Liver (tissue), 9 donors: ENCODE data around the gene SERPINA6. TPM values are rescaled to one million over a fixed set of nuclear protein-coding genes. Genes with fewer than 3 reads are reported as not detected.

ENCODE experiments used
- DNase-seq: peaks from one replicate; pipeline ENCODE4 v3.0.0-alpha.2; 2017; ENCODE audit warnings: low spot score
- H3K27ac ChIP-seq, 2 donors: one replicate each; pipeline ENCODE4 v1.7.0; 2013; ENCODE audit warnings: inconsistent platforms in 2 of 2, low read length in 2 of 2, control low read depth in 1 of 2, low read depth in 1 of 2, mild to moderate bottlenecking in 1 of 2
- H3K27me3 ChIP-seq, 4 donors: one replicate each; pipeline versions ENCODE4 v1.6.1 to v1.7.0; 2013; ENCODE audit warnings: low read length in 3 of 4, inconsistent platforms in 1 of 4, mild to moderate bottlenecking in 1 of 4, moderate library complexity in 1 of 4; ENCODE audit not compliant: control insufficient read depth in 4 of 4, insufficient read depth in 4 of 4
- H3K36me3 ChIP-seq, 4 donors: one replicate each; pipeline versions ENCODE4 v1.6.1 to v1.7.0; 2013; ENCODE audit warnings: low read length in 3 of 4, mild to moderate bottlenecking in 3 of 4, low read depth in 1 of 4, moderate library complexity in 1 of 4; ENCODE audit not compliant: control insufficient read depth in 4 of 4, insufficient read depth in 3 of 4
- H3K4me1 ChIP-seq, 4 donors: one replicate each; pipeline versions ENCODE4 v1.6.1 to v1.7.0; 2013; ENCODE audit warnings: low read length in 3 of 4, mild to moderate bottlenecking in 3 of 4, moderate library complexity in 1 of 4; ENCODE audit not compliant: control insufficient read depth in 4 of 4, insufficient read depth in 4 of 4
- H3K4me3 ChIP-seq, 3 donors: one replicate each; pipeline versions ENCODE4 v1.6.1 to v1.7.0; 2013; ENCODE audit warnings: low read length in 3 of 3, control low read depth in 1 of 3, low read depth in 1 of 3, mild to moderate bottlenecking in 1 of 3
- H3K9ac ChIP-seq, 2 donors: one replicate each; pipeline ENCODE4 v1.7.0; 2013; ENCODE audit warnings: low read length in 2 of 2, mild to moderate bottlenecking in 2 of 2, moderate library complexity in 2 of 2, control low read depth in 1 of 2, low read depth in 1 of 2
- H3K9me3 ChIP-seq, 4 donors: one replicate each; pipeline versions ENCODE4 v1.6.1 to v1.7.0; 2013; ENCODE audit warnings: low read length in 3 of 4; ENCODE audit not compliant: control insufficient read depth in 4 of 4
- EGR1 ChIP-seq, 2 donors: IDR thresholded peaks; 2 replicates each; pipeline ENCODE4 v1.6.1; 2016 to 2018; ENCODE audit warnings: antibody characterized with exemption in 2 of 2, low read depth in 2 of 2
- FOXA1 ChIP-seq: IDR thresholded peaks from 2 replicates; pipeline ENCODE4 v1.6.1; 2016; ENCODE audit warnings: antibody characterized with exemption
- FOXA2 ChIP-seq: IDR thresholded peaks from 2 replicates; pipeline ENCODE4 v1.6.1; 2016; ENCODE audit warnings: antibody characterized with exemption
- GABPA ChIP-seq, 2 donors: IDR thresholded peaks in 1 of 2; conservative IDR thresholded peaks in 1 of 2; 2 replicates each; pipeline ENCODE4 v1.6.1; 2016; ENCODE audit warnings: antibody characterized with exemption in 2 of 2, mild to moderate bottlenecking in 1 of 2, moderate library complexity in 1 of 2
- HNF4A ChIP-seq, 2 donors: conservative IDR thresholded peaks; 2 replicates each; pipeline ENCODE4 v1.6.1; 2016; ENCODE audit warnings: antibody characterized with exemption in 2 of 2, mild to moderate bottlenecking in 2 of 2
- HNF4G ChIP-seq: IDR thresholded peaks from 2 replicates; pipeline ENCODE4 v1.6.1; 2016; ENCODE audit warnings: antibody characterized with exemption
- JUND ChIP-seq, 2 donors: IDR thresholded peaks; 2 replicates each; pipeline ENCODE4 v1.6.1; 2016; ENCODE audit warnings: antibody characterized with exemption in 2 of 2
- TAF1 ChIP-seq: conservative IDR thresholded peaks from 2 replicates; pipeline ENCODE4 v1.6.1; 2016; ENCODE audit warnings: antibody characterized with exemption, mild to moderate bottlenecking
- YY1 ChIP-seq: IDR thresholded peaks from 2 replicates; pipeline ENCODE4 v1.6.1; 2016; ENCODE audit warnings: antibody characterized with exemption, mild to moderate bottlenecking
- WGBS: extraction: QIAGEN DNeasy Blood & Tissue Kit; methylation state at CpG from one replicate; pipeline ENCODE4 v1.1.7; 2013; 5-methylcytosine and 5-hydroxymethylcytosine counted together
- polyA plus RNA-seq, 2 donors: library from polyadenylated mRNA; stranded (reverse) in 1 of 2; unstranded in 1 of 2; fragments of 200-250 nt in 1 of 2; fragments of >200 nt in 1 of 2; fragmentation: Nextera tagmentation in 1 of 2; extraction: Ambion mirVana in 1 of 2; gene quantifications; one replicate each; pipeline versions ENCODE4 v1.2.1 to v1.2.3, GENCODE V29; 2013 to 2015
- total RNA-seq, 2 donors: library from RNA; depleted of rRNA; stranded (reverse); fragments of >200 nt; gene quantifications; one replicate each; pipeline ENCODE4 v1.2.3, GENCODE V29; 2014
- TF ChIP-seq, protein P1 (sequence below): IDR thresholded peaks from 2 replicates; pipeline ENCODE4 v1.6.1; 2016; ENCODE audit warnings: antibody characterized with exemption
- TF ChIP-seq, protein P2 (sequence below): IDR thresholded peaks from 2 replicates; pipeline ENCODE4 v1.6.1; 2016; ENCODE audit warnings: antibody characterized with exemption
- TF ChIP-seq, protein P3 (sequence below): IDR thresholded peaks from 2 replicates; pipeline ENCODE4 v1.6.1; 2016; ENCODE audit warnings: antibody characterized with exemption, mild to moderate bottlenecking
- TF ChIP-seq, protein P4 (sequence below): fragments of 150-350 bp; IDR thresholded peaks from 2 replicates; pipeline ENCODE4 v1.5.1; 2017; ENCODE audit warnings: improper control_type of control experiment, low read depth, low read length; ENCODE audit not compliant: missing input control
- donor health status: healthy.
- donor health status: healthy.
- donor health status: healthy.
- donor health status: healthy.
- donor health status: healthy.

SERPINA6 gene
- total and polyA plus RNA-seq, 4 donors, result 188 to 357 (median 328) TPM

DNA sequence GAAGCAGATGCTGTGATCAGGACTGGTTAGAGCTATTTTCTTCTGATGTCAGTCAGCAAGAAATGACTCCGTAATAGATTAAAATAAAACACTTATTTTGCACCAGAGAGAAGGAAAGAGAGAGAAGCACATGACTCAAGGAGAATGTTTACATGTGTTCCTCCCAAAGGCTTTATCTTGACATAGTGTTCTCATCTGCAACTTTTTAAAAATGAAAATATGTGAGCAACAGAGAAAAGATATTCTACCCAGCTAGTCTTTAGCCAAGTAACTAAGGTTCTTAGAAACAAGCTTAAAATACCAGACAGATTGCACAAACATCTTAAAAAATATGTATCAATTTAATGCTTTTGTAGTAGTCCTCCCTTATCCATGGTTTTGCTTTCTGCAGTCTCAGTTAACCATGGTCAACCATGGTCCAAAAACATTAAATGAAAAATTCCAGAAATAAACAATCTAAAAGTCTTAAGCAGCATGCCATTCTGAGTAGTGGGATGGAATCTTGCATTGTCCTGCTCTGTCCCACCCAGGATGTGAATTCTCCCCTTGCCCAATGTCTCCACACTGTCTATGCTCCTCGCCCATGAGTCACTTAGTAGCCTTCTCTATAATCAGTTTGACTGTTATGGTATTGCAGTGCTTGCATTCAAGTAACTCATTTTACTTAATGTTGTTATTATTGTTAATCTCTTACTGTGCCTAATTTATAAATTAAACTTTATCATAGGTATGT lies 40.0 kb downstream of the SERPINA6 start:
- 93% methylated on average over 2 of the region's 2 CpGs for WGBS
- no peak overlapping the region for H3K4me3 ChIP-seq
- TF ChIP-seq JUND (IDR thresholded peaks at IDR 0.05), result no peak
- H3K36me3 ChIP-seq, result peaks cover 9 to 42% (median 34%) of the 10 kb centered on the region in 4 donors
- no peak overlapping the region for H3K9ac ChIP-seq
- no peaks in the 10 kb centered on the region for H3K9me3 ChIP-seq
- H3K27me3 ChIP-seq, result no peaks in the 10 kb centered on the region
- DNase-seq, result no peak
- H3K4me1 ChIP-seq, result peaks cover 0 to 22% (median 17%) of the 10 kb centered on the region in 4 donors
- no peak overlapping the region for H3K27ac ChIP-seq

DNA sequence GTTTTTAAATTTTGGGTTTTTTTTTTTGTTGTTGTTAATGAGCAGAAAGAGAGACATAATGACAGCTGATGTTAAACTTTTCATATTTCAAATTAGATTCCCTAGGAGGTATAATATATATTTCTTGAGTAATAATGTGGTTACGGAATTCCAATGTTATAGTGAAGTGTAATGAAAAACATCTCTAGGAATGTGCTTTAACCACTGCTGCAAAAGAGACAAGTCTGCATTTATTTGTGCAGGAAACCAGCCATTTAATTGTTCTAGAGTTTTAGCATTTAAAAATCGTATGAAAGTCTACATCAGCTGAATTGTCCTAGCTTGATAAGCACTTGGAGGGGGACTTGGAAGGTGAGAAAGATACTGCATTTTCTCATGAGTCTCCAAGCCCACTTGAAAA lies 44.4 kb downstream of the SERPINA6 start:
- Histone ChIP-seq H3K9ac (no peak overlapping the region), H3K36me3 (peaks cover 5 to 14% (median 12%) of the 10 kb centered on the region in 4 donors), H3K9me3 (no peaks in the 10 kb centered on the region), H3K4me3 (no peak overlapping the region), H3K27ac (no peak overlapping the region), H3K27me3 (no peaks in the 10 kb centered on the region), H3K4me1 (peaks cover 0 to 2% (median 0%) of the 10 kb centered on the region in 4 donors)
- TF ChIP-seq, protein P1, sequence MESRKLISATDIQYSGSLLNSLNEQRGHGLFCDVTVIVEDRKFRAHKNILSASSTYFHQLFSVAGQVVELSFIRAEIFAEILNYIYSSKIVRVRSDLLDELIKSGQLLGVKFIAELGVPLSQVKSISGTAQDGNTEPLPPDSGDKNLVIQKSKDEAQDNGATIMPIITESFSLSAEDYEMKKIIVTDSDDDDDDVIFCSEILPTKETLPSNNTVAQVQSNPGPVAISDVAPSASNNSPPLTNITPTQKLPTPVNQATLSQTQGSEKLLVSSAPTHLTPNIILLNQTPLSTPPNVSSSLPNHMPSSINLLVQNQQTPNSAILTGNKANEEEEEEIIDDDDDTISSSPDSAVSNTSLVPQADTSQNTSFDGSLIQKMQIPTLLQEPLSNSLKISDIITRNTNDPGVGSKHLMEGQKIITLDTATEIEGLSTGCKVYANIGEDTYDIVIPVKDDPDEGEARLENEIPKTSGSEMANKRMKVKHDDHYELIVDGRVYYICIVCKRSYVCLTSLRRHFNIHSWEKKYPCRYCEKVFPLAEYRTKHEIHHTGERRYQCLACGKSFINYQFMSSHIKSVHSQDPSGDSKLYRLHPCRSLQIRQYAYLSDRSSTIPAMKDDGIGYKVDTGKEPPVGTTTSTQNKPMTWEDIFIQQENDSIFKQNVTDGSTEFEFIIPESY, result no peak
- TF ChIP-seq YY1, result no peak
- no peak for TF ChIP-seq GABPA (IDR thresholded peaks at IDR 0.05 in 1 of 2, conservative IDR thresholded peaks at IDR 0.05 in 1 of 2)
- TF ChIP-seq HNF4G, result no peak
- TF ChIP-seq TAF1, result no peak
- TF ChIP-seq, protein P2, sequence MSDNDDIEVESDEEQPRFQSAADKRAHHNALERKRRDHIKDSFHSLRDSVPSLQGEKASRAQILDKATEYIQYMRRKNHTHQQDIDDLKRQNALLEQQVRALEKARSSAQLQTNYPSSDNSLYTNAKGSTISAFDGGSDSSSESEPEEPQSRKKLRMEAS, result no peak
- TF ChIP-seq, protein P3, sequence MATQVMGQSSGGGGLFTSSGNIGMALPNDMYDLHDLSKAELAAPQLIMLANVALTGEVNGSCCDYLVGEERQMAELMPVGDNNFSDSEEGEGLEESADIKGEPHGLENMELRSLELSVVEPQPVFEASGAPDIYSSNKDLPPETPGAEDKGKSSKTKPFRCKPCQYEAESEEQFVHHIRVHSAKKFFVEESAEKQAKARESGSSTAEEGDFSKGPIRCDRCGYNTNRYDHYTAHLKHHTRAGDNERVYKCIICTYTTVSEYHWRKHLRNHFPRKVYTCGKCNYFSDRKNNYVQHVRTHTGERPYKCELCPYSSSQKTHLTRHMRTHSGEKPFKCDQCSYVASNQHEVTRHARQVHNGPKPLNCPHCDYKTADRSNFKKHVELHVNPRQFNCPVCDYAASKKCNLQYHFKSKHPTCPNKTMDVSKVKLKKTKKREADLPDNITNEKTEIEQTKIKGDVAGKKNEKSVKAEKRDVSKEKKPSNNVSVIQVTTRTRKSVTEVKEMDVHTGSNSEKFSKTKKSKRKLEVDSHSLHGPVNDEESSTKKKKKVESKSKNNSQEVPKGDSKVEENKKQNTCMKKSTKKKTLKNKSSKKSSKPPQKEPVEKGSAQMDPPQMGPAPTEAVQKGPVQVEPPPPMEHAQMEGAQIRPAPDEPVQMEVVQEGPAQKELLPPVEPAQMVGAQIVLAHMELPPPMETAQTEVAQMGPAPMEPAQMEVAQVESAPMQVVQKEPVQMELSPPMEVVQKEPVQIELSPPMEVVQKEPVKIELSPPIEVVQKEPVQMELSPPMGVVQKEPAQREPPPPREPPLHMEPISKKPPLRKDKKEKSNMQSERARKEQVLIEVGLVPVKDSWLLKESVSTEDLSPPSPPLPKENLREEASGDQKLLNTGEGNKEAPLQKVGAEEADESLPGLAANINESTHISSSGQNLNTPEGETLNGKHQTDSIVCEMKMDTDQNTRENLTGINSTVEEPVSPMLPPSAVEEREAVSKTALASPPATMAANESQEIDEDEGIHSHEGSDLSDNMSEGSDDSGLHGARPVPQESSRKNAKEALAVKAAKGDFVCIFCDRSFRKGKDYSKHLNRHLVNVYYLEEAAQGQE, result no peak
- no peak for TF ChIP-seq EGR1 (IDR thresholded peaks at IDR 0.05; ENCODE audit: low read depth in 2 of 2)
- TF ChIP-seq, protein P4, sequence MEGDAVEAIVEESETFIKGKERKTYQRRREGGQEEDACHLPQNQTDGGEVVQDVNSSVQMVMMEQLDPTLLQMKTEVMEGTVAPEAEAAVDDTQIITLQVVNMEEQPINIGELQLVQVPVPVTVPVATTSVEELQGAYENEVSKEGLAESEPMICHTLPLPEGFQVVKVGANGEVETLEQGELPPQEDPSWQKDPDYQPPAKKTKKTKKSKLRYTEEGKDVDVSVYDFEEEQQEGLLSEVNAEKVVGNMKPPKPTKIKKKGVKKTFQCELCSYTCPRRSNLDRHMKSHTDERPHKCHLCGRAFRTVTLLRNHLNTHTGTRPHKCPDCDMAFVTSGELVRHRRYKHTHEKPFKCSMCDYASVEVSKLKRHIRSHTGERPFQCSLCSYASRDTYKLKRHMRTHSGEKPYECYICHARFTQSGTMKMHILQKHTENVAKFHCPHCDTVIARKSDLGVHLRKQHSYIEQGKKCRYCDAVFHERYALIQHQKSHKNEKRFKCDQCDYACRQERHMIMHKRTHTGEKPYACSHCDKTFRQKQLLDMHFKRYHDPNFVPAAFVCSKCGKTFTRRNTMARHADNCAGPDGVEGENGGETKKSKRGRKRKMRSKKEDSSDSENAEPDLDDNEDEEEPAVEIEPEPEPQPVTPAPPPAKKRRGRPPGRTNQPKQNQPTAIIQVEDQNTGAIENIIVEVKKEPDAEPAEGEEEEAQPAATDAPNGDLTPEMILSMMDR, result no peak
- no peak for TF ChIP-seq FOXA2
- TF ChIP-seq HNF4A (conservative IDR thresholded peaks at IDR 0.05), result no peak
- TF ChIP-seq FOXA1, result no peak
- no peak for DNase-seq
- 75% methylated on average over 2 of the region's 2 CpGs for WGBS
